Measurements from ENCODE around the gene MAP3K2.

GRCh38 chr2:127370010-127370409, 17.8 kb downstream of the MAP3K2 start:
- no peak for TF ChIP-seq ZNF10 (tag by site-specific recombination; IDR thresholded peaks at IDR 0.05)
- no peak for TF ChIP-seq SCRT1 (tag by site-specific recombination; IDR thresholded peaks at IDR 0.05; ENCODE audit: borderline replicate concordance)
- TF ChIP-seq SP2 (tag by site-specific recombination; IDR thresholded peaks at IDR 0.05): no peak
- TF ChIP-seq ZBTB26 (tag by site-specific recombination; optimal IDR thresholded peaks at IDR 0.05): no peak
- TF ChIP-seq CTCF (tag by site-specific recombination; IDR thresholded peaks at IDR 0.05): no peak
- no peak for TF ChIP-seq ZBTB44 (tag by site-specific recombination; IDR thresholded peaks at IDR 0.05)
- TF ChIP-seq ZNF692 (tag by site-specific recombination; IDR thresholded peaks at IDR 0.05): no peak
- TF ChIP-seq ZBTB1 (tag by site-specific recombination; IDR thresholded peaks at IDR 0.05): no peak
- TF ChIP-seq ZNF335 (tag by site-specific recombination; conservative IDR thresholded peaks at IDR 0.05): no peak
- no peak for TF ChIP-seq ZNF521 (tag by site-specific recombination; IDR thresholded peaks at IDR 0.05)
